Activated B cell treated with CpG ODN at 0.5 μM for 24 hours (primary cell): ENCODE data around the gene PHLPP1. TPM values are rescaled to one million over a fixed set of nuclear protein-coding genes. Genes with fewer than 3 reads are reported as not detected.

Experiments
- ATAC-seq: fragments of 200-7000 bp; cut with Tn5 transposase; one replicate; pipeline ENCODE4 v1.10.0; 2021; ENCODE audit warnings: low read depth, mild to moderate bottlenecking, moderate library complexity
- CTCF ChIA-PET: fragments of 350-600 bp; sonication (Branson Sonifier 250); formaldehyde crosslinking; loops from one replicate; lab custom pipeline; 2021; ENCODE audit warnings: antibody characterized with exemption; lab: Charles Lee
- POLR2A ChIA-PET: fragments of 350-600 bp; sonication (Branson Sonifier 250); formaldehyde crosslinking; loops from one replicate; lab custom pipeline; 2021; ENCODE audit warnings: antibody characterized with exemption; lab: Charles Lee
- DNase-seq: peaks from one replicate; pipeline ENCODE4 v3.0.0; 2022
- H3K27ac Mint-ChIP-seq: one replicate; pipeline ENCODE4 v1.8.0; 2020; ENCODE audit warnings: mixed read lengths
- H3K27me3 Mint-ChIP-seq: one replicate; pipeline ENCODE4 v1.8.0; 2021; ENCODE audit warnings: mixed read lengths
- H3K36me3 Mint-ChIP-seq: one replicate; pipeline ENCODE4 v1.8.0; 2021; ENCODE audit warnings: low read depth, mixed read lengths
- H3K4me1 Mint-ChIP-seq: one replicate; pipeline ENCODE4 v1.8.0; 2021; ENCODE audit warnings: mixed read lengths
- H3K4me3 Mint-ChIP-seq: one replicate; pipeline ENCODE4 v1.8.0; 2020; ENCODE audit warnings: mild to moderate bottlenecking, mixed read lengths
- H3K9me3 Mint-ChIP-seq: one replicate; pipeline ENCODE4 v1.8.0; 2020; ENCODE audit warnings: mixed read lengths
- intact Hi-C: fragments of 100-400 bp; cut with micrococcal nuclease; formaldehyde crosslinking; loops from one replicate; pipeline ENCODE4 v1.15.1; 2024
- total RNA-seq: library from RNA; stranded (reverse); gene quantifications from 2 replicates; pipeline ENCODE4 v1.2.3, GENCODE V29; 2022
- TF ChIP-seq, protein P1 (sequence below): fragments of 200-600 bp; IDR thresholded peaks from one replicate; pipeline ENCODE4 v1.8.0; 2022; ENCODE audit warnings: antibody characterized with exemption, mild to moderate bottlenecking

PHLPP1 gene
- total RNA-seq, 1 donor from 2014 or later, result 16.1 TPM

DNA sequence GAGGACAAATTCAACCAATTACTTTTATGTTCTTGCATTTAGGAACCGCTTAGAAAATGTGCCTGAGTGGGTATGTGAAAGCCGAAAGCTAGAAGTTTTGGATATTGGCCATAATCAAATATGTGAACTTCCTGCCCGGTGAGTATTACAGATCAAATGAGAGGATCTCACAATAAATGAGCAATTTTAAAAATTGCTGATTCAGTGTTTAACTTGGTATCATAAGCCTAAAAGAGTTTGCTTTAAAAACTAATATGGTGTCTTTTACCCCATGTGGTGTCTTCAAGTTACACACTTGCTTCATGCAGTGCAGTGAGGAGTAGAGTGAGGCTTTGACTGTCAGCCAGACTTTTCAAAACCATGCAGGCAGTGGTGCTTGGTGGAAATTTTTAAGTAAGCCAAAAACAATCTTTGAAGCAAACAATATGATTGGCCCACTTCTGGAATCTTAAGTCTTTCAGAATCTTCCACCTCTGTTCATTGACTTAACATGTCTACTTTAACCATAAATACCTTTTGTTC, 199.6 kb downstream of the PHLPP1 start:
- Mint-ChIP-seq H3K27ac (no peak overlapping the region), H3K27me3 (no peaks in the 10 kb centered on the region), H3K4me3 (no peak overlapping the region), H3K4me1 (peaks cover 35% of the 10 kb centered on the region), H3K9me3 (no peaks in the 10 kb centered on the region), H3K36me3 (peaks cover 7% of the 10 kb centered on the region)
- TF ChIP-seq, protein P1, sequence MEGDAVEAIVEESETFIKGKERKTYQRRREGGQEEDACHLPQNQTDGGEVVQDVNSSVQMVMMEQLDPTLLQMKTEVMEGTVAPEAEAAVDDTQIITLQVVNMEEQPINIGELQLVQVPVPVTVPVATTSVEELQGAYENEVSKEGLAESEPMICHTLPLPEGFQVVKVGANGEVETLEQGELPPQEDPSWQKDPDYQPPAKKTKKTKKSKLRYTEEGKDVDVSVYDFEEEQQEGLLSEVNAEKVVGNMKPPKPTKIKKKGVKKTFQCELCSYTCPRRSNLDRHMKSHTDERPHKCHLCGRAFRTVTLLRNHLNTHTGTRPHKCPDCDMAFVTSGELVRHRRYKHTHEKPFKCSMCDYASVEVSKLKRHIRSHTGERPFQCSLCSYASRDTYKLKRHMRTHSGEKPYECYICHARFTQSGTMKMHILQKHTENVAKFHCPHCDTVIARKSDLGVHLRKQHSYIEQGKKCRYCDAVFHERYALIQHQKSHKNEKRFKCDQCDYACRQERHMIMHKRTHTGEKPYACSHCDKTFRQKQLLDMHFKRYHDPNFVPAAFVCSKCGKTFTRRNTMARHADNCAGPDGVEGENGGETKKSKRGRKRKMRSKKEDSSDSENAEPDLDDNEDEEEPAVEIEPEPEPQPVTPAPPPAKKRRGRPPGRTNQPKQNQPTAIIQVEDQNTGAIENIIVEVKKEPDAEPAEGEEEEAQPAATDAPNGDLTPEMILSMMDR, result no peak
- intact Hi-C loops, result no loop called here
- DNase-seq (no peak), ATAC-seq (no peak)
- POLR2A ChIA-PET, result no interaction called here
- CTCF ChIA-PET, result no interaction called here

DNA sequence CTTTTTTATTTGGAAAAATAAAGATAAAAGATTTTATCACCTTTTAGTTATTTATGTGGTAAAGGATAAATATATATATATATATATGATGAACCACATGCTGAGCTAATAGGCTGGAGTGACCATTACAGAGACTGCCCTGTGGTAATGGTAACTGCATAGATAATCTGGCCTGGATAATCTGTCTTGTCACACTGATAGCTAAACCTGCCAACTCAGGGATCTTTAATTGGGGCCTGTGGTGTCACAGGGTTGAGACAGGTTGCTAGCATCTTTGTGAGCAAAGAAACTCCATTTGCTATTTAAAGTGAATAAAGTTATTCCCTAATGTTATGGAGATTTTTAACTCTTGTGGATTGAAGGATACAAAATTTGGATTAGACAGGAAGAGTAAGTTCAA, 203.0 kb downstream of the PHLPP1 start:
- CTCF ChIA-PET, result no interaction called here
- DNase-seq (no peak), ATAC-seq (no peak)
- no peaks in the 10 kb centered on the region for H3K9me3 Mint-ChIP-seq
- H3K4me3 Mint-ChIP-seq, result no peak overlapping the region
- H3K4me1 Mint-ChIP-seq, result peaks cover 25% of the 10 kb centered on the region
- H3K27ac Mint-ChIP-seq, result no peak overlapping the region
- TF ChIP-seq, protein P1, result no peak
- intact Hi-C loops, result no loop called here
- no peaks in the 10 kb centered on the region for H3K27me3 Mint-ChIP-seq
- peaks cover 16% of the 10 kb centered on the region for H3K36me3 Mint-ChIP-seq
- POLR2A ChIA-PET, result no interaction called here

DNA sequence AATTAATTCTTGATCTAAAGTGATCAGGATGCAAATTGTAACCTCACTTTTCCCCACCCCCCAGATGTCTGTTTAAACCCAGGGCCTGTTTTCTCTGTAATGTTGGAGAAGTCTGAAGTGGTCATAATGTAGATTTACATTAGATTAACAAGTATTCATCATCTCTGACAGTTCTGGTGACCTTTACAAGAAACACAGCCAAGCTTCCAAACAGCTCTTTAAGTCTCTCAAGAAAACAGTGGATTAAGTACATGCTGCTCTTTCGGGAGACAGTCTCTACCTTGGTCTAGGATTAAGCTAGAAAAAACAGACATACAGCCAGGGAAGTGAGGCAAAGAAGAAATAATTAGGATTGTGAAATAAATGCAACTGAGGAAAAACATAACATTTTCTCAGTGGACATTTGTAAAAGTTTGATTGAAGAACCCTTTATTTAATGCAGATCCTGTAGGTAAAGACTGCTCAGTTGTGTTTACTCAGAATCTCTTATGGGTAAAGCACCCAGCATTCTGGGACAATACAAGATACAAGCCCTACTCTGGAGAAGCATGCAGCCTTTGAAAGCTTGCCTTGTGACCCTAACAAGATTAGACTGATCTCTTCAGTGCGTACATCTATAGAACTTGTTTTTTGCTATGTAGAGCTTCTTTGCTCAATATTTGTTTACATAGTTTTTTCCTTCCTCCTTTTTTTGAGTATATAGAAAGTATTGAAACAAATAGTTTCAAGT, 203.9 kb downstream of the PHLPP1 start:
- H3K9me3 Mint-ChIP-seq, result no peaks in the 10 kb centered on the region
- ChIA-PET POLR2A (no interaction called here), CTCF (no interaction called here)
- peaks cover 17% of the 10 kb centered on the region for H3K4me1 Mint-ChIP-seq
- TF ChIP-seq, protein P1, result no peak
- intact Hi-C loops, result no loop called here
- ATAC-seq (no peak), DNase-seq (no peak)
- H3K36me3 Mint-ChIP-seq, result peaks cover 16% of the 10 kb centered on the region
- H3K27ac Mint-ChIP-seq, result no peak overlapping the region
- H3K27me3 Mint-ChIP-seq, result no peaks in the 10 kb centered on the region
- no peak overlapping the region for H3K4me3 Mint-ChIP-seq

DNA sequence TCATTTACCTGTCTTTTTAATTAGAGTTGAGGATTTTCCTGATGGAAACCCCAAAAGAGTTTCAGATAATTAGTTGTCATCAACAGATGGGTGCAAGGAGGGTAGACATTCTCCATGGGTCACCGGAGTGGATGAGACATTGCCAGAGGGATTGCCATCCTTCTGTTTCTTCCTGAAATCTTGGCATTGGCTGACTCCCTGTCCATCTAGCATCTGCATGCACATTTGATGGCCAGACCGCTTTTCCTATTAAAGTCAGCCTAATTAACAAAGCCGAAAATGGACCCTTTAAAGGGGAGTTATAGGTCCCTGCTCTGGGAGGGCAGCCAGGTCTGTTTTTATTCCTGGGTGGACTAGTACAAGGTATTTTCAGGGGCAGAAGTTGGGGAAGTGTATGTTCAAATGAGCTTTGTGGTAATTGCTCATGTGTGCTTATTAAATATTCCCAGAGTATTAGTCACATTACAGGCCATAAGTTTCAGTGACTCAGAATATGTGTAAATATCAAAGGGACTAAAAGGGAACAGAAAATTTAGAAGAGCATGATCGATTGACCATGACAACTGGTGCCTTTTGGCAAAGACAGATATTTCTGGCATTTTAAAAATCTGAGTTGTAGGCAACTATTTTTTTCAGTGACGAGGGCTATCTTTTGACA, 209.8 kb downstream of the PHLPP1 start:
- intact Hi-C loops, result no loop called here
- TF ChIP-seq, protein P1, result no peak
- H3K9me3 Mint-ChIP-seq, result peaks cover 1% of the 10 kb centered on the region
- H3K4me1 Mint-ChIP-seq, result peaks cover 23% of the 10 kb centered on the region
- CTCF ChIA-PET, result no interaction called here
- no peak overlapping the region for H3K4me3 Mint-ChIP-seq
- no peaks in the 10 kb centered on the region for H3K27me3 Mint-ChIP-seq
- peak overlapping the region; percentile 61 for H3K27ac Mint-ChIP-seq
- ATAC-seq, result peak; percentile 79
- peaks cover 6% of the 10 kb centered on the region for H3K36me3 Mint-ChIP-seq
- POLR2A ChIA-PET, result interaction anchor here (1.0 kb wide), 1 partner anchor 210 kb away, joined by 3 read pairs; the partner anchor contains the start of gene PHLPP1
- no peak for DNase-seq

DNA sequence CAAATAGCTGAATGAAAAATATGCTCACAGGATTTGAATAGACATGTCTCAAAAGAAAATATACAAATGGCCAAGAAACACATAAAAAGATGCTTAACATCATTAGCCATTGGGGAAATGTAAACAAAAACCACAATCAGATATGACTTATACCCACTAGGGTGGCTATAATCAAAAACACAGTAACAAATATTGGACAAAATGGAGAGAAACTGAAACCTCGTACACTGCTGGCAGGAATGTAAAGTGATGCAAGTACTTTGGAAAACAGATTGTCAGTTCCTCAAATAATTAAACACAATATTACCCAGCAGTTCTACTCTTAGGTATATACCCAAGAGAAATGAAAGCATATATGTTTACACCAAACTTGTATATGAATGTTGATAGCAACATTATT, 213.0 kb downstream of the PHLPP1 start:
- no peak overlapping the region for H3K27ac Mint-ChIP-seq
- H3K27me3 Mint-ChIP-seq, result no peaks in the 10 kb centered on the region
- peaks cover 23% of the 10 kb centered on the region for H3K4me1 Mint-ChIP-seq
- CTCF ChIA-PET, result no interaction called here
- peaks cover 12% of the 10 kb centered on the region for H3K9me3 Mint-ChIP-seq
- H3K4me3 Mint-ChIP-seq, result no peak overlapping the region
- peaks cover 3% of the 10 kb centered on the region for H3K36me3 Mint-ChIP-seq
- TF ChIP-seq, protein P1, result no peak
- ATAC-seq (no peak), DNase-seq (no peak)
- POLR2A ChIA-PET, result no interaction called here
- intact Hi-C loops, result no loop called here
